H1 (cell line): ENCODE measurements around the gene TLE3. TPM values are rescaled to one million over a fixed set of nuclear protein-coding genes. Genes with fewer than 3 reads are reported as not detected.

ENCODE experiments used
- CTCF ChIA-PET: fragments of 300-600 bp; sonication (Branson Sonifier 250); formaldehyde crosslinking; loops from one replicate; lab custom pipeline; 2021; ENCODE audit not compliant: partially characterized antibody; lab: Charles Lee
- POLR2A ChIA-PET: fragments of 300-600 bp; sonication (Branson Sonifier 250); formaldehyde crosslinking; loops from one replicate; lab custom pipeline; 2021; ENCODE audit warnings: inconsistent platforms; ENCODE audit not compliant: partially characterized antibody; lab: Charles Lee
- DNase-seq, 2 experiments: peaks; one replicate each; pipeline versions ENCODE4 v3.0.0 to v3.0.0-alpha.2; 2010 to 2022; ENCODE audit warnings: low spot score in 2 of 2, low read depth in 1 of 2, mixed read lengths in 1 of 2
- FAIRE-seq: peaks from 2 replicates; lab custom pipeline; 2011; peaks lifted over from hg19 to GRCh38; lab: Jason Lieb, UNC
- H2AFZ ChIP-seq: 2 replicates; pipeline ENCODE4 v1.8.1; 2012; ENCODE audit warnings: low read length, inconsistent platforms
- H2AK5ac ChIP-seq: 2 replicates; pipeline ENCODE4 v1.6.1; 2013; ENCODE audit warnings: low read depth, low read length
- H2BK120ac ChIP-seq: replicated peaks from 2 replicates; pipeline ENCODE3; 2013; ENCODE audit warnings: low read depth, low read length, inconsistent platforms
- H2BK12ac ChIP-seq: 2 replicates; pipeline ENCODE4 v1.6.1; 2013; ENCODE audit warnings: low read depth, low read length
- H2BK15ac ChIP-seq: 2 replicates; pipeline ENCODE4 v1.6.1; 2013; ENCODE audit warnings: low read length
- H2BK20ac ChIP-seq: 2 replicates; pipeline ENCODE4 v1.6.1; 2013; ENCODE audit warnings: low read length
- H2BK5ac ChIP-seq: 2 replicates; pipeline ENCODE4 v1.6.1; 2013; ENCODE audit warnings: low read depth, low read length
- H3K14ac ChIP-seq: 2 replicates; pipeline ENCODE4 v1.6.1; 2013; ENCODE audit warnings: inconsistent platforms; ENCODE audit not compliant: insufficient read length
- H3K18ac ChIP-seq: 2 replicates; pipeline ENCODE4 v1.6.1; 2013; ENCODE audit warnings: low read length; ENCODE audit errors: extremely low read depth
- H3K23ac ChIP-seq: 2 replicates; pipeline ENCODE4 v1.6.1; 2013; ENCODE audit warnings: inconsistent platforms; ENCODE audit not compliant: insufficient read length
- H3K23me2 ChIP-seq: 2 replicates; pipeline ENCODE4 v1.6.1; 2013; ENCODE audit warnings: low read depth, low read length
- H3K27ac ChIP-seq: 2 replicates; pipeline ENCODE4 v1.6.1; 2011; ENCODE audit warnings: low read depth, low read length, inconsistent platforms
- H3K27me3 ChIP-seq, 4 experiments: replicated peaks in 1 of 4; 1 replicate in 1 of 4; 2 replicates in 3 of 4; pipeline versions ENCODE4 v1.6.1 to v1.8.1; 2011 to 2013; ENCODE audit warnings: low read length in 3 of 4, mild to moderate bottlenecking in 3 of 4, inconsistent platforms in 2 of 4, mixed read lengths in 2 of 4, moderate library complexity in 1 of 4; ENCODE audit not compliant: control insufficient read depth in 3 of 4, insufficient read depth in 3 of 4; ENCODE audit errors: extremely low read depth in 1 of 4
- H3K36me3 ChIP-seq, 4 experiments: 2 replicates each; pipeline versions ENCODE4 v1.6.1 to v1.8.1; 2011 to 2013; ENCODE audit warnings: mild to moderate bottlenecking in 4 of 4, low read length in 3 of 4, moderate library complexity in 2 of 4, control low read depth in 1 of 4, inconsistent platforms in 1 of 4; ENCODE audit not compliant: insufficient read depth in 4 of 4, control insufficient read depth in 2 of 4
- H3K4ac ChIP-seq: replicated peaks from 2 replicates; pipeline ENCODE3; 2013; ENCODE audit warnings: low read length, low read depth, mixed read lengths, inconsistent platforms; ENCODE audit not compliant: insufficient read length
- H3K4me1 ChIP-seq, 4 experiments: replicated peaks in 1 of 4; 1 replicate in 1 of 4; 2 replicates in 3 of 4; pipeline versions ENCODE4 v1.6.1 to v1.8.1; 2011 to 2013; ENCODE audit warnings: low read length in 3 of 4, inconsistent platforms in 2 of 4, mixed read lengths in 1 of 4; ENCODE audit not compliant: insufficient read depth in 4 of 4, control insufficient read depth in 3 of 4
- H3K4me2 ChIP-seq, 2 experiments: 2 replicates each; pipeline versions ENCODE4 v1.6.1 to v1.8.1; 2011 to 2013; ENCODE audit warnings: low read depth in 2 of 2, low read length in 2 of 2, control low read depth in 1 of 2, inconsistent platforms in 1 of 2, mild to moderate bottlenecking in 1 of 2; ENCODE audit not compliant: insufficient read depth in 1 of 2
- H3K4me3 ChIP-seq, 4 experiments: fragments of 200-600, 300-600 bp in 1 of 4; sonication (generic), shearing (Covaris generic), sonication (Bioruptor Twin) in 1 of 4; 2 replicates each; pipeline versions ENCODE4 v1.5.1 to v1.8.1; 2011 to 2016; ENCODE audit warnings: low read length in 4 of 4, low read depth in 3 of 4, control low read depth in 2 of 4, inconsistent platforms in 2 of 4, mild to moderate bottlenecking in 2 of 4, mixed read lengths in 1 of 4, moderate library complexity in 1 of 4; ENCODE audit not compliant: insufficient read depth in 2 of 4; ENCODE audit errors: extremely low read depth in 1 of 4
- H3K56ac ChIP-seq: replicated peaks from 2 replicates; pipeline ENCODE3; 2013; ENCODE audit warnings: low read depth, mild to moderate bottlenecking, mixed read lengths, low read length, inconsistent platforms; ENCODE audit not compliant: insufficient read length
- H3K79me1 ChIP-seq: 2 replicates; pipeline ENCODE4 v1.6.1; 2013; ENCODE audit warnings: low read depth, low read length, control low read depth
- H3K79me2 ChIP-seq, 2 experiments: 2 replicates each; pipeline versions ENCODE4 v1.6.1 to v1.8.1; 2012 to 2013; ENCODE audit warnings: low read length in 2 of 2, mild to moderate bottlenecking in 2 of 2, inconsistent platforms in 1 of 2; ENCODE audit not compliant: insufficient read depth in 2 of 2, control insufficient read depth in 1 of 2
- H3K9ac ChIP-seq, 4 experiments: replicated peaks in 1 of 4; 1 replicate in 1 of 4; 2 replicates in 3 of 4; pipeline versions ENCODE4 v1.6.1 to v1.8.1; 2011 to 2013; ENCODE audit warnings: low read depth in 3 of 4, low read length in 3 of 4, control low read depth in 2 of 4, mild to moderate bottlenecking in 2 of 4, moderate library complexity in 2 of 4, inconsistent platforms in 1 of 4; ENCODE audit errors: extremely low read depth in 1 of 4
- H3K9me3 ChIP-seq, 2 experiments: 2 replicates each; pipeline versions ENCODE4 v1.6.1 to v1.8.1; 2012 to 2013; ENCODE audit warnings: mild to moderate bottlenecking in 2 of 2, moderate library complexity in 2 of 2, control low read depth in 1 of 2, inconsistent platforms in 1 of 2, low read depth in 1 of 2, low read length in 1 of 2, mixed read lengths in 1 of 2; ENCODE audit not compliant: insufficient read depth in 2 of 2
- H4K20me1 ChIP-seq, 2 experiments: replicated peaks in 1 of 2; 2 replicates each; pipeline versions ENCODE3 to v1.8.1; 2011 to 2013; ENCODE audit warnings: inconsistent platforms in 2 of 2, low read length in 2 of 2, mild to moderate bottlenecking in 1 of 2; ENCODE audit not compliant: insufficient read depth in 2 of 2, control insufficient read depth in 1 of 2
- H4K5ac ChIP-seq: 2 replicates; pipeline ENCODE4 v1.6.1; 2013; ENCODE audit warnings: low read length, low read depth, mixed read lengths, inconsistent platforms; ENCODE audit not compliant: insufficient read length
- H4K8ac ChIP-seq: 2 replicates; pipeline ENCODE4 v1.8.0; 2013; ENCODE audit warnings: mild to moderate bottlenecking, moderate library complexity, low read length, inconsistent platforms; ENCODE audit not compliant: insufficient read depth; ENCODE audit errors: extremely low read depth
- H4K91ac ChIP-seq: replicated peaks from 2 replicates; pipeline ENCODE3; 2013; ENCODE audit warnings: low read length, mixed read lengths, inconsistent platforms; ENCODE audit not compliant: insufficient read length
- ASH2L ChIP-seq: fragments of 200-600, 300-600 bp; sonication (generic); IDR thresholded peaks from one replicate; pipeline ENCODE4 v1.7.1; 2017; ENCODE audit warnings: low read length
- EP300 ChIP-seq, 2 experiments: IDR thresholded peaks; 1 replicate in 1 of 2; 2 replicates in 1 of 2; pipeline ENCODE4 v1.6.1; 2011 to 2012; ENCODE audit warnings: low read depth in 2 of 2, low read length in 2 of 2, mild to moderate bottlenecking in 2 of 2, borderline replicate concordance in 1 of 2, inconsistent platforms in 1 of 2, moderate library complexity in 1 of 2
- EZH2 ChIP-seq: fragments of 200-600 bp; sonication (generic); IDR thresholded peaks from 2 replicates; pipeline ENCODE4 v1.7.1; 2012; ENCODE audit warnings: low read depth, mild to moderate bottlenecking, moderate library complexity, low read length, inconsistent platforms; ENCODE audit not compliant: severe bottlenecking
- JUN ChIP-seq: IDR thresholded peaks from 2 replicates; pipeline ENCODE4 v1.6.1; 2011; ENCODE audit warnings: low read depth, mild to moderate bottlenecking, improper control_type of control experiment, low read length
- KDM1A ChIP-seq: fragments of 200-600, 300-600 bp; sonication (generic); IDR thresholded peaks from 2 replicates; pipeline ENCODE4 v1.7.1; 2016; ENCODE audit warnings: mild to moderate bottlenecking, low read length, borderline replicate concordance
- RBBP5 ChIP-seq: IDR thresholded peaks from 2 replicates; pipeline ENCODE4 v1.7.1; 2012; ENCODE audit warnings: low read depth, mild to moderate bottlenecking, inconsistent platforms, low read length, moderate library complexity, borderline replicate concordance
- RNF2 ChIP-seq: fragments of 200-900, 300-1000 bp; sonication (generic); IDR thresholded peaks from 2 replicates; pipeline ENCODE4 v1.7.1; 2016; ENCODE audit warnings: borderline replicate concordance, low read depth, mild to moderate bottlenecking, antibody characterized with exemption, low read length; ENCODE audit not compliant: poor library complexity, severe bottlenecking; ENCODE audit errors: missing control alignments
- SIN3A ChIP-seq, 2 experiments: IDR thresholded peaks in 1 of 2; conservative IDR thresholded peaks in 1 of 2; 2 replicates each; pipeline ENCODE4 v1.6.1; 2011 to 2012; ENCODE audit warnings: low read length in 2 of 2, improper control_type of control experiment in 1 of 2, low read depth in 1 of 2, mild to moderate bottlenecking in 1 of 2
- USF2 ChIP-seq: IDR thresholded peaks from 2 replicates; pipeline ENCODE4 v1.6.1; 2011; ENCODE audit warnings: low read length, improper control_type of control experiment
- YY1 ChIP-seq: IDR thresholded peaks from 2 replicates; pipeline ENCODE4 v1.6.1; 2011; ENCODE audit warnings: low read depth, mild to moderate bottlenecking, low read length
- WGBS, 2 experiments: shearing (Covaris generic) in 1 of 2; methylation state at CpG; one replicate each; pipeline versions ENCODE4 v1.1.6 to v1.1.7; 2013 to 2015; ENCODE audit warnings: low lambda C conversion rate in 2 of 2, mixed read lengths in 2 of 2, inconsistent platforms in 1 of 2, low coverage in 1 of 2, missing lambda C conversion rate in 1 of 2; ENCODE audit not compliant: insufficient replicate concordance in 2 of 2, insufficient coverage in 1 of 2, insufficient read length in 1 of 2; ENCODE audit errors: extremely low coverage in 1 of 2, missing lambda C conversion rate in 1 of 2; 5-methylcytosine and 5-hydroxymethylcytosine counted together
- polyA plus RNA-seq, 7 experiments: library from polyadenylated mRNA; depleted of rRNA in 3 of 7; stranded (reverse) in 5 of 7; unstranded in 2 of 7; fragments of >200 nt in 5 of 7; fragments of 200-250 nt in 2 of 7; gene quantifications; 1 replicate in 5 of 7; 2 replicates in 1 of 7; 4 replicates in 1 of 7; pipeline versions ENCODE4 v1.2.1 to v1.2.3, GENCODE V29; 2011 to 2013; ENCODE audit warnings: missing spikeins in 2 of 7, mixed read lengths in 2 of 7
- total RNA-seq: library from RNA; stranded (reverse); fragmentation: NEBNext Ultra II Directional; extraction: Animal tissue kit (Norgen Biotek cat#: 25700); gene quantifications from 2 replicates; pipeline ENCODE4 v1.2.1, GENCODE V29; 2021

TLE3 gene
- total and polyA plus RNA-seq, 2 of the 8 experiments (the other 6 are each of a cell fraction or from before 2014, with no cell fraction given), result 25.1 to 61.2 TPM

DNA sequence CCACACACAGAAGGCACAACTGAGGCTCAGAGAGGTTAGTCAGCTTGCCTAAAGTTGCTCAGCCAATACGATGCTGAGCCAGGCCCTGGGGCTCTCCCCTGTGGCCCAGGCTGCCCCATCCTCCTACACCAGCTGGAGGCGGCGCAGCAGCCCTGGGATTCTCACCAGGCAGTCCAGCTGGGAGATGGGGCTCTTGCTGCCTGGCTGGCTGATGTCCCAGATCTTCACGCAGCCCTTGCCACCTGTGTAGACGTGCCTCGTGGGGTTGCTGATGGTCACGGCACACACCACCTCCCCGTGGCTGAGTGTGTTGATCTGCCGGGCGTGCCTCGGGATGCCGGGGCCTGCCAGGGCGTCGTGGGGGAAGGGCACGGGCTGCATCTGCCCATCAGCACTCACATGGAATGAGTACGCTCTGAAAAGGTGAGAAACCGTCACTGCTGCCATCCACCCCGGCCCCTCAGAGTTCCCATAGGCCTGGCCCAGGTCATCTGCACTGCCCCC, 42.8 kb downstream of the TLE3 start:
- Histone ChIP-seq H2BK120ac (no peak overlapping the region), H3K4me2 (no peak overlapping the region), H3K9ac (no peak overlapping the region), H3K27me3 (no peaks in the 10 kb centered on the region), H4K91ac (no peak overlapping the region), H3K79me1 (no peaks in the 10 kb centered on the region), H3K4me3 (no peak overlapping the region), H3K4ac (no peak overlapping the region), H3K18ac (no peak overlapping the region), H2AFZ (no peak overlapping the region), H3K9me3 (no peaks in the 10 kb centered on the region), H4K20me1 (peaks cover 11 to 14% of the 10 kb centered on the region in 2 experiments), H2BK20ac (no peak overlapping the region), H3K23ac (no peak overlapping the region), H2BK12ac (no peak overlapping the region), H3K56ac (no peak overlapping the region), H3K4me1 (no peaks in the 10 kb centered on the region), H3K14ac (no peak overlapping the region), H2AK5ac (no peak overlapping the region), H4K8ac (peak overlapping the region; percentile 41; the same call in 1 of the 2 replicates), H3K23me2 (no peaks in the 10 kb centered on the region), H3K79me2 (no peaks in the 10 kb centered on the region), H4K5ac (no peak overlapping the region), H3K27ac (no peak overlapping the region), H2BK5ac (no peak overlapping the region), H3K36me3 (peaks cover 38 to 96% (median 76%) of the 10 kb centered on the region in 4 experiments), H2BK15ac (no peak overlapping the region)
- CTCF ChIA-PET, result interaction anchor here (1.1 to 1.5 kb wide), 2 partner anchors 11 to 44 kb away, joined by 3 read pairs; no protein-coding TSS in a partner anchor
- DNase-seq (no peak), FAIRE-seq (no peak)
- WGBS, 2 experiments, result 91% methylated on average over 17 of the region's 18 CpGs; no CpG with 5 or more reads in 1 of the 2 experiments
- TF ChIP-seq JUN (no peak), KDM1A (no peak), YY1 (no peak), ASH2L (no peak), USF2 (no peak), RBBP5 (no peak), SIN3A (conservative IDR thresholded peaks at IDR 0.05 in 1 of 2, IDR thresholded peaks at IDR 0.05 in 1 of 2; ENCODE audit: low read depth in 1 of 2, low read length in 2 of 2) (no peak), RNF2 (no peak), EZH2 (no peak), EP300 (IDR thresholded peaks at IDR 0.05; ENCODE audit: borderline replicate concordance in 1 of 2, low read depth in 2 of 2, low read length in 2 of 2) (no peak)
- POLR2A ChIA-PET, result no interaction called here
